ENCODE data around the gene ATG13.

DNA sequence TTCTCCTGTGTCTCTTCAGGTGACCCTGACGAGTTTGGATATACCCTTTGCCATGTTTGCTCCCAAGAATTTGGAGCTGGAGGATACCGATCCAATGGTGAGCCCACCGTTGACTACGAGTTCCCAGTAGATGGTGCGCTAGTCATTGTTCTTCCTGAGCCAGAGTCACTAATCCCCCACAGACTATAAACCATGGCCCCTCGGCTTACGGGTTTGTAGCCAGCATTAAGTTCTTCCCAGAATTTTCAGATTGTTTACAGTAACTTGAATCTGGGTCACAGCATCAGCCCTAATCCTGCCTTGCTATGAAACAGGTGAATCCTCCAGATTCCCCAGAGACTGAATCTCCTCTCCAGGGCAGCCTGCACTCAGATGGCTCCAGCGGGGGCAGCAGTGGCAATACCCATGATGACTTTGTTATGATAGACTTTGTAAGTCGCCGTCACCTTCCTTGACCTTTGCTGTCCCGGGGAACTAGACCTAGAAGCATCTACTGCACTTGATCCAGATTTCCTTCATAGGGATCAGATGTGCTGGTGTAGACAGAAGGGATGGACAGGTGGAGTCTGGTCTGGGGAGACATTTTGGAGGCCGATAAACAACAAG, 51.2 kb downstream of the ATG13 start:
- TF ChIP-seq, protein P1, sequence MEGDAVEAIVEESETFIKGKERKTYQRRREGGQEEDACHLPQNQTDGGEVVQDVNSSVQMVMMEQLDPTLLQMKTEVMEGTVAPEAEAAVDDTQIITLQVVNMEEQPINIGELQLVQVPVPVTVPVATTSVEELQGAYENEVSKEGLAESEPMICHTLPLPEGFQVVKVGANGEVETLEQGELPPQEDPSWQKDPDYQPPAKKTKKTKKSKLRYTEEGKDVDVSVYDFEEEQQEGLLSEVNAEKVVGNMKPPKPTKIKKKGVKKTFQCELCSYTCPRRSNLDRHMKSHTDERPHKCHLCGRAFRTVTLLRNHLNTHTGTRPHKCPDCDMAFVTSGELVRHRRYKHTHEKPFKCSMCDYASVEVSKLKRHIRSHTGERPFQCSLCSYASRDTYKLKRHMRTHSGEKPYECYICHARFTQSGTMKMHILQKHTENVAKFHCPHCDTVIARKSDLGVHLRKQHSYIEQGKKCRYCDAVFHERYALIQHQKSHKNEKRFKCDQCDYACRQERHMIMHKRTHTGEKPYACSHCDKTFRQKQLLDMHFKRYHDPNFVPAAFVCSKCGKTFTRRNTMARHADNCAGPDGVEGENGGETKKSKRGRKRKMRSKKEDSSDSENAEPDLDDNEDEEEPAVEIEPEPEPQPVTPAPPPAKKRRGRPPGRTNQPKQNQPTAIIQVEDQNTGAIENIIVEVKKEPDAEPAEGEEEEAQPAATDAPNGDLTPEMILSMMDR (IDR thresholded peaks at IDR 0.05; ENCODE audit: low read depth, low read length, poor library complexity, severe bottlenecking) = no peak
- no peak for TF ChIP-seq EZH2phosphoT487 (IDR thresholded peaks at IDR 0.05; ENCODE audit: borderline replicate concordance, low read length)
